ENCODE measurements around the gene C1QA.

C1QA gene

DNA sequence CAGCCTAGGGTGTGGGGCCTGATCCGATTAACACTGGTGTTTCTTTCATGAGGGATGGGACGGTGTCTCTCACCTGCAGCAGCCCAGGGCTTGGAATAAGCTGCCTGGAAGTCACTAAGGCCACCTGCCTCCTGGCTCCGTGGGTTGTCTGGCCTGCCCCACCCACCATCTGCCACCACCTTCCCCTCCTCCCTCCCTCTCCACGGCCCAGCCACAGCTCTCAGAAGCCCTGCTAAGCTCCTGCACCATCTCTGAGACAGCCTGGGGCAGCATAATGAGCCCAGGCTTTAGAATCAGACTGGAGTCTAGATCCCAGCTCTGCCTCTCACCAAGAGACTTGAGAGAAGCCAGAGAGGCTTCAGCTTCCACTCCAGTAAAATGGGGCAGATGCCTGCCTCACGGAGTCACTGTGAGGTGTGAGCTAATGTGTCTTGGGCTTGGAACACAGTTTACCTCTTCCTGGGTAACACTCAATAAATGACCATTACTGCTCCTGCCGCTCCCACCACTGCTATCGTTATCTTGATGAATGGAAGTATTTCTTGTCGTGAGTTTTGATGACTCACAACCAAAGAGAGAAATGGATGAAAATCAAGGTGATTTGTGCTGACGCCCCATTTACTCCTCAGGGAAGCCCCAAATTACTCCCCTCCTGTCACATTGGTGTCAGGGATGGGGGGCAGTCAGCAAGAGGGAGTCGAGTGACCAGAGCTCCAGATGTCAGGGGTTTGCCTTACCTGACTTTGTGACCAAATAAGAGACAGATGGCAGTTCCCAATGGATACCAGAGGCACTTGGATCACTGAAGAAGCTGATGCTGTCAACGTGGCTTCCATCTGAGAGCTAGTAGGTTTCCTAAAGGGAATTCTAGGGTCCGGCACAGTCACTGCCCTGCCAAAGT is 23.5 kb upstream of the C1QA start:
- no peak for DNase-seq (ENCODE audit: low read depth in 4 of 4, low spot score in 1 of 4)

GRCh38 chr1:22613572-22613918 is 22.9 kb upstream of the C1QA start:
- DNase-seq (ENCODE audit: low read depth in 4 of 4, low spot score in 1 of 4), result no peak

- DNase-seq (ENCODE audit: low read depth in 4 of 4, low spot score in 1 of 4), result no peak
Measured at GRCh38 chr1:22613951-22614350, 22.5 kb upstream of the C1QA start.

- no peak for DNase-seq (ENCODE audit: low read depth in 4 of 4, low spot score in 1 of 4)
Measured at GRCh38 chr1:22615886-22616285, 20.5 kb upstream of the C1QA start.

- DNase-seq (ENCODE audit: low read depth in 4 of 4, low spot score in 1 of 4), result no peak
Measured at GRCh38 chr1:22616571-22616970, 19.9 kb upstream of the C1QA start.

DNA sequence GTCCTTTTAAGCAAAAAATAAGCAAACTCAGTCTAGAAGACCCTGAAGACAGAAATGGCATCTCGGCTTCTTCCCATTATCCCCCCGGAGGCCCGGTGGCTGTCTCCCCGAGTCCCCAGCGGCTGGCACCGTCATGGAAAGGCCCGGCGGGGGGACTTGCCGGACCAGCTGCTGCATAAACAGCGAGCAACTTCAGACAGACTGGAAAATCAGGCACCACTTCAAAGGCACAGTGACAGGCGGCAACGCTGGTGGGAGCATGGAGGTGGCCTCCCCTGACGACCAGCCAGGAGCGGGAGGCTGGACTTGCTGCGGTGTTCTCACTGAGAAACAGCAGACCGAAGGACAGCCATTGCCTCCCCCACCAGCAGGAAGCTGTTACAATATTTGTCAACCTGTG is 18.4 kb upstream of the C1QA start:
- no peak for DNase-seq (ENCODE audit: low read depth in 4 of 4, low spot score in 1 of 4)

- no peak for DNase-seq (ENCODE audit: low read depth in 4 of 4, low spot score in 1 of 4)
Measured at GRCh38 chr1:22619252-22619651, 17.2 kb upstream of the C1QA start.

DNA sequence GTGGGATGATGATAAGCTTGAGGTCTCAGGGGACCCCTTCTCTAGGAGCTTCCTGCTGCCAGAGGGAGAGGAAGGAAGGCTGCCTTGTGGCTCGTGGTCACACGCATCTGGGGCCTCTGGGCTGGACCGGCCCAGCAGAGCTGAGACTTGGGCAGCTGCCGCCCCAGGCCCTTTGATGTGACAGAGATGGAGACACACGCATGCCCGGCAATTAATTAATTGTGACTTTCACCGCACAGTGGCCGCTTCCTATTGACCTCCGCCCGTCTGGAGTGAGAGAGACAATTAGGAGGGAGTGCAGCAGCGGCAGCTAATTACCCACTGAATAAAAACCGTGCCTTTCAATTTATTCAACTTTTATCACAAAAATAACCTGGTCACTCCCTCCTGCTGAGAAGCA is 16.6 kb upstream of the C1QA start:
- no peak for DNase-seq (ENCODE audit: low read depth in 4 of 4, low spot score in 1 of 4)

DNA sequence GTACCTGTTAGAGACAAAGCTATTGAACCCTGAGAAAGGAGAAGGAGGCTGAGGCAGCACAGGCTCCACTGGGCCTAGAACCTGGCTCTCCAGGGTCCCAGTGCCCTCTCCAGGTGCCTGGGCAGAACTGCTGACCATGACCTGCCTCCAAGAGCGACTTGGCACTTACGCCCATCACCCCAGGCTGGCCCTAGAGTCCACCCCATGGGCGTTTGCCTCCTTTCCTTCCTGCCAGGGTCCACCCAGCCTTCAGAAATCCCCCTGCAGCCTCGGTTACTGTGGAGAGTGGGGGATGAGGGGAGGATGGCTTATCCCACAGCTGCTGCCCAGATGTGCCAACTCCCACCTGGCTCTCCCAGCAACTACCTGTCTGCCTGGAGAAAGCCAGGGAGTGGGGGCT is 14.7 kb upstream of the C1QA start:
- no peak for DNase-seq (ENCODE audit: low read depth in 4 of 4, low spot score in 1 of 4)

DNA sequence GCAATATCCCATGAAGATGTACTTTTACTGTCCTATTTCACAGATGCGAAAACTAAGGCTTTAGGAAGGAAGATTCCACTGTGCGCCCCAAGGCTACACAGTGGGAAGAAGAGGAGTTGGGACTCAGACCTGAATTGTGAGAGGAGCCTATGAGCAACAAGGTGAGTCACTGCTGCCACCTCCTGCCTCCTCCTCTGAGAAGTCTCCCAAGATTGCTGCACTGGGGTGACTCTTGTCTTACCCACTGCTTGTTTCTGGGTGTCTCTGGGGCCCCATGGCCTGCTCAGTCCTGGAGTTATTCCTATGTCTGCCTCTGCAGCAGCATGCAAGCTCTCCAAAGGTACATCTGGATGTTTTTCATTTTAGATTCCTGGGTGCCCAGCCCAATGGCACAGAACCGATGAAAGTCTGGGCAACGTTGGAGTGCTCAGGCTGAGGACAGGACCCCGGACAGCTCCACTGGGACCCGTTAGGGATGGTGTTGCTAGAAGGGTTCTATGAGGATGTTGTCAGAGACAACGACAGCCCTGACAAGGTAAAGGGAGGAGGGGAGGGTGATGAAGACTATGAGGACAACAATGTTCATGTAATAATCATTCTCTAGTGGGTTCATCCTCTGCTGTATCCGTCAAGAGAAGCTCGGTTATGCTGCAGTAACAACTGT is 11.0 kb upstream of the C1QA start:
- no peak for DNase-seq (ENCODE audit: low read depth in 4 of 4, low spot score in 1 of 4)

GRCh38 chr1:22626237-22627157 is 9.9 kb upstream of the C1QA start:
- no peak for DNase-seq (ENCODE audit: low read depth in 4 of 4, low spot score in 1 of 4)

- no peak for DNase-seq (ENCODE audit: low read depth in 4 of 4, low spot score in 1 of 4)
Measured at GRCh38 chr1:22627331-22627730, 9.1 kb upstream of the C1QA start.

- no peak for DNase-seq (ENCODE audit: low read depth in 4 of 4, low spot score in 1 of 4)
Measured at GRCh38 chr1:22628698-22629444, 7.6 kb upstream of the C1QA start.

DNA sequence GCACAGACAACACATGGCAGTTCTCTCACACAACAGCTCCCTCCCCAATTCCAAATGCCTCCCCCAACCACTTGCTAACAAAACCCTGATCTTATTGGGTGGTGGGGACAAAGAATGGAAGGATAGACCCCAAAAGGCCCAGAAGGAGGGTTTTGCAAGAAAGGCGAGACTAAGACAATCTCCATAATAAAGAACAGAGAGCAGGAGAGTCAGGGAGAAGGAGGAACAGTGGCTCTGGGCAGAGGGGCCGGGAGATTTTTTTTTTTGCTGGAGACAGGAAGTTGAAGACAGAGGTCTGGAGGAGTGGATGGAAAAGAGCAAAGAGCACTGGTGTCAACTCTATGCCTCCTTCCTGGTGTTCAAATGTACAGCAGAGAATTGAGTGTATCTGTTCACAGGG is 6.5 kb upstream of the C1QA start:
- no peak for DNase-seq (ENCODE audit: low read depth in 4 of 4, low spot score in 1 of 4)

- no peak for DNase-seq (ENCODE audit: low read depth in 4 of 4, low spot score in 1 of 4)
Measured at GRCh38 chr1:22633697-22634463, 2.5 kb upstream of the C1QA start.

DNA sequence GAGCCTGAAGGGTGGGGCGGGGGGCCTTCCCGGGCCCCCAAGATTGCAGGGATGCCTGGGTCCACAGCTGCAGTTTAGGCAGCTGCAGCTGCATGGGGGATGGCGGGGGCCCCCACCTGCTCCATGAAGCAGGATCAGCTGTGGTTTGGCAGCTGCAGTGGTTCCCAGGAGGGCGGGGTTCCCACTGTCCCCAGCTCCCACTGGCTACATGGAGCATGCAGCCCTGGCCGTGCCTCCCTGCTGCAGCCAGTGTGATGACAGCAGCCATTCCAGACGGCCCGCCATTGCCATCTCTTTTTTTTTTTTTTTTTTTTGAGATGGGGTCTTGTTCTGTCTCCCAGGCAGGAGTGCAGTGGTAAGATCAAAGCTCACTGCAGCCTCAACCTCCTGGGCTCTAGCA is 992 bp upstream of the C1QA start:
- DNase-seq (ENCODE audit: low read depth in 4 of 4, low spot score in 1 of 4), result no peak

- DNase-seq (ENCODE audit: low read depth in 4 of 4, low spot score in 1 of 4), result no peak
Measured at GRCh38 chr1:22636927-22637326, 499 bp downstream of the C1QA start.

DNA sequence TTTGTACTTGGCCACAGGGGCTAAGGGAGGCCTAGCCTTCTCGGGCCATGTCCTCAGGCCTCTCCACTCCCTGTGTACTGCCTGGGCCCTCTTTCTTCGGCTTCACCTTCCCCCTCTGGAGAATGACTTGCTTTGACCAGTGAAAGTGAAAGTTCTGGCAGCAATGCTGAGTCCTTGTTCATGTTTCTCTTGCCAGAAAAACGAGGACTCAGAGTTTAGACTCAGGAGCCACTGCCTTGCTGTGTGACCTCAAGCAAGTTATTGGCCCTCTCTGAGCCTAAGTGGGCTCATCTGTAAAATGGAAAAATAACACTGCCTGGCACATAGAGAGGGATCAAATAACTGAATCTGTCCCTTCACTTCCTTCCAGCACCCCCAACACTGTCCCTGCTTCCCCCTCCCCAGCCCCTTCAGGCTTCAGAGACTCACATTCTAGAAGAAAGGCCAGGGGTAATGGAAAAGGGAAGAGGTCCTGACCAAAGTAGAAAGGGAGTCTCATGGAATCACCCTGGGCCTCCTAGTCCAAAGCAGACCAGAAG is 1.5 kb downstream of the C1QA start:
- DNase-seq (ENCODE audit: low read depth in 4 of 4, low spot score in 1 of 4), result no peak

GRCh38 chr1:22638476-22639234 is 2.2 kb downstream of the C1QA start:
- DNase-seq (ENCODE audit: low read depth in 4 of 4, low spot score in 1 of 4), result no peak
